SK-N-MC (cell line): ENCODE results near the gene SPAG17.

Experiments
- EZH2 ChIP-seq: fragments of 200-600 bp; sonication (generic); IDR thresholded peaks from one replicate; pipeline ENCODE4 v1.6.1; 2017; ENCODE audit warnings: antibody characterized with exemption
- POLR2AphosphoS5 ChIP-seq: IDR thresholded peaks from 2 replicates; pipeline ENCODE4 v1.6.1; 2012; ENCODE audit warnings: mild to moderate bottlenecking, low read depth, low read length, borderline replicate concordance

DNA sequence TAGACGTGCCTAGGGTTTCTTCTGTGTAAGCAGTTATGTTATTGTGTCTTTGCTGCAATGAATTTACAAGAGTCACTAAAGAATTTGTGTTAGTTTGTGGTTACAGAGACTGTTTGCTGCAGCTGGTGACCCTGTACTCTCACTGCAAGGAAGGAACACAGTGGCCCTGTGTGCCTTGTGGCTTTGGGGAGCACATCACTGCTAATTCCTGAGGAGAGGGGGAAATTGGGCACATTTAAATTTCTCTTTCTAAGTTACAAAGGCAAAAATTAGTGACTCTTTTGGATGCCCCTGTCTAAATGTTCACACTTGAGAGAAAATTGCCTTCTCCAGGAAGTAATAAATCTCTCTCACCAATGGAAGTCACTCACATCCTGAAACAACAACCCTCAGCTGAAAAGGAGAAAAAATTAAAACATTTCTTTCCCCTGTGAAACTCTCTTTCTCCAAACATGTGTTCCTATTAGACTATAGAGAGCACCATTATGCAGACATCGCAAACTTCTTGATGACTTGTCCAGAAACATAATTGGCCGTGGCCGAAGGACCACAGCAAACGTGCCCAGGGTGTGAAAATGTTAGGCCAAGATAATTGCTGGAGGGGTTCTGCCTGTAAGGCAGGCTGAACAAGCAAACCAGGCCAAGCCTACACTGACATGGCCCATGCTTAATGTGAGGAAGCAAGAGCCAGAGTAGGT, 32.3 kb upstream of the SPAG17 start:
- TF ChIP-seq EZH2 = no peak
- no peak for TF ChIP-seq POLR2AphosphoS5
